ENCODE measurements around the gene TRIM41.
A peak's percentile ranks its signal among the peaks of the same experiment; 100 is the strongest.

Gene TRIM41

GRCh38 chr5:181215997-181216989 is 6.8 kb upstream of the TRIM41 start (continued):
- peak; percentile 70 for TF ChIP-seq KLF9 (tag by site-specific recombination; IDR thresholded peaks at IDR 0.05; ENCODE audit: low read depth)
- peak; percentile 29; the same call in 1 of the 2 replicates for TF ChIP-seq ZNF391 (tag by site-specific recombination; IDR thresholded peaks at IDR 0.05; ENCODE audit: borderline replicate concordance, low read depth)
- no peak for TF ChIP-seq ZNF837 (tag by site-specific recombination; IDR thresholded peaks at IDR 0.05)
- TF ChIP-seq ZNF341 (tag by site-specific recombination; IDR thresholded peaks at IDR 0.05; ENCODE audit: low read depth) = no peak
- peak; percentile 71; the same call in 1 of the 2 replicates for TF ChIP-seq YY1 (tag by site-specific recombination; IDR thresholded peaks at IDR 0.05)
- TF ChIP-seq SCRT1 (tag by site-specific recombination; IDR thresholded peaks at IDR 0.05; ENCODE audit: borderline replicate concordance) = peak; percentile 53; the same call in 1 of the 2 replicates
- no peak for TF ChIP-seq ZNF214 (tag by site-specific recombination; IDR thresholded peaks at IDR 0.05; ENCODE audit: borderline replicate concordance)
- TF ChIP-seq ZNF398 (tag by site-specific recombination; IDR thresholded peaks at IDR 0.05) = no peak
- TF ChIP-seq TRIM28 (IDR thresholded peaks at IDR 0.05; ENCODE audit: borderline replicate concordance, low read length) = peak; percentile 89; the same call in 1 of the 2 replicates
- peak; percentile 25; the same call in 1 of the 2 replicates for TF ChIP-seq ZBTB20 (tag by site-specific recombination; IDR thresholded peaks at IDR 0.05)
- TF ChIP-seq ZNF518A (tag by site-specific recombination; conservative IDR thresholded peaks at IDR 0.05; ENCODE audit: low read depth) = no peak
- no peak for TF ChIP-seq ZNF239 (tag by site-specific recombination; IDR thresholded peaks at IDR 0.05)
- TF ChIP-seq ZNF529 (tag by site-specific recombination; IDR thresholded peaks at IDR 0.05; ENCODE audit: insufficient replicate concordance) = no peak
- TF ChIP-seq KLF10 (tag by site-specific recombination; IDR thresholded peaks at IDR 0.05) = no peak
- TF ChIP-seq ZNF354C (tag by site-specific recombination; IDR thresholded peaks at IDR 0.05; ENCODE audit: borderline replicate concordance, low read depth) = no peak
- peak; percentile 73; the same call in 1 of the 2 replicates for TF ChIP-seq ZBTB7A (tag by site-specific recombination; IDR thresholded peaks at IDR 0.05; ENCODE audit: low read depth)
- TF ChIP-seq ZNF548 (tag by site-specific recombination; IDR thresholded peaks at IDR 0.05) = no peak
- peak; percentile 65 for TF ChIP-seq PATZ1 (tag by site-specific recombination; IDR thresholded peaks at IDR 0.05)
- TF ChIP-seq ZSCAN18 (tag by site-specific recombination; IDR thresholded peaks at IDR 0.05) = no peak
- peak; percentile 24; the same call in 1 of the 2 replicates for TF ChIP-seq MZF1 (tag by site-specific recombination; IDR thresholded peaks at IDR 0.05; ENCODE audit: borderline replicate concordance)
- TF ChIP-seq ZNF16 (tag by site-specific recombination; IDR thresholded peaks at IDR 0.05; ENCODE audit: low read depth) = no peak
- TF ChIP-seq ZNF560 (tag by site-specific recombination; IDR thresholded peaks at IDR 0.05; ENCODE audit: borderline replicate concordance) = no peak
- TF ChIP-seq ZNF571 (tag by site-specific recombination; IDR thresholded peaks at IDR 0.05) = no peak
- 0 out of 2 replicates have a peak, but pooled peaks have one; percentile 10 for TF ChIP-seq ZBTB1 (tag by site-specific recombination; IDR thresholded peaks at IDR 0.05)
- no peak for TF ChIP-seq GFI1B (tag by site-specific recombination; IDR thresholded peaks at IDR 0.05)
- peak; percentile 58 for TF ChIP-seq ZEB2 (tag by site-specific recombination; IDR thresholded peaks at IDR 0.05)
- no peak for TF ChIP-seq ZNF426 (tag by site-specific recombination; IDR thresholded peaks at IDR 0.05)
